ENCODE data around the gene KLHL6. TPM values are rescaled to one million over a fixed set of nuclear protein-coding genes. Genes with fewer than 3 reads are reported as not detected.

KLHL6 gene
- total and polyA plus RNA-seq, 2 of the 8 experiments (the other 6 are each of a cell fraction or from before 2014, with no cell fraction given), result 0.05 TPM; not detected in 1

DNA sequence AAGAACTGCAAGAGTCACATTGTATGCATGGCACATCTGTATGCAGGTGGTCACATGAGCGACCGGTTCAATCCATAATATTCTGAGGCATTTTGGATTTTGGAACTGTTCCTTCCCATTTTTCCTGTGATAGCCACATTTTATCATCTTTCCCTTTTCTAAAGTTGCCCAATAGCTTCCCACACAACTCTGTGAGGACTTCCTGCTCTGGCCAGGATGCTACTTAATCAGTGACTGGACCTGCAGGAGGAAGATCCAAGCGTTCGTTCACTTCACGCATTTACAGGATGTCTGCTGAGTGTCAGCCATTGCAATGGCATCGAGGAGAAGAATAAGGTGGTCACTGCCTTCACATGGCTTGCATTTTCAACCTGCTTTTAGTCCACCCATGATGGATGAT lies 9.8 kb downstream of the KLHL6 start:
- H3K18ac ChIP-seq (ENCODE audit: extremely low read depth, low read length), result no peak overlapping the region
- H3K36me3 ChIP-seq (ENCODE audit: control insufficient read depth in 2 of 4, insufficient read depth in 4 of 4, low read length in 3 of 4), result no peaks in the 10 kb centered on the region
- no peak overlapping the region for H3K9ac ChIP-seq (replicated peaks in 1 of 4; ENCODE audit: extremely low read depth in 1 of 4, low read depth in 3 of 4, low read length in 3 of 4)
- no peaks in the 10 kb centered on the region for H4K20me1 ChIP-seq (replicated peaks in 1 of 2; ENCODE audit: control insufficient read depth in 1 of 2, insufficient read depth in 2 of 2, low read length in 2 of 2)
- ChIA-PET POLR2A (ENCODE audit: partially characterized antibody) (interaction anchor here (0.6 to 1.6 kb wide), 3 partner anchors 46 to 358 kb away, joined by 3 to 4 read pairs (median 3); no protein-coding TSS in a partner anchor), CTCF (ENCODE audit: partially characterized antibody) (no interaction called here)
- no peak overlapping the region for H3K27ac ChIP-seq (ENCODE audit: low read depth, low read length)
- no peaks in the 10 kb centered on the region for H3K79me2 ChIP-seq (ENCODE audit: control insufficient read depth in 1 of 2, insufficient read depth in 2 of 2, low read length in 2 of 2)
- H3K4me2 ChIP-seq (ENCODE audit: insufficient read depth in 1 of 2, low read depth in 2 of 2, low read length in 2 of 2), result no peak overlapping the region
- no peak for FAIRE-seq
- H2AFZ ChIP-seq (ENCODE audit: low read length), result no peak overlapping the region
- H2BK20ac ChIP-seq (ENCODE audit: low read length), result 0 out of 2 replicates have a peak overlapping the region, but pooled peaks have one; percentile 37
- H2BK120ac ChIP-seq (replicated peaks; ENCODE audit: low read depth, low read length), result no peak overlapping the region
- no peaks in the 10 kb centered on the region for H3K27me3 ChIP-seq (replicated peaks in 1 of 4; ENCODE audit: control insufficient read depth in 3 of 4, extremely low read depth in 1 of 4, insufficient read depth in 3 of 4, low read length in 3 of 4)
- no peaks in the 10 kb centered on the region for H3K79me1 ChIP-seq (ENCODE audit: low read depth, low read length)
- no peak overlapping the region for H3K4me3 ChIP-seq (ENCODE audit: extremely low read depth in 1 of 4, insufficient read depth in 2 of 4, low read depth in 3 of 4, low read length in 4 of 4)
- DNase-seq (ENCODE audit: low read depth in 1 of 2, low spot score in 2 of 2), result no peak
- no peak overlapping the region for H2BK5ac ChIP-seq (ENCODE audit: low read depth, low read length)
- H3K4ac ChIP-seq (replicated peaks; ENCODE audit: insufficient read length, low read depth, low read length), result no peak overlapping the region
- peak overlapping the region; percentile 49; the same call in 1 of the 2 replicates for H2BK15ac ChIP-seq (ENCODE audit: low read length)
- H3K4me1 ChIP-seq (replicated peaks in 1 of 4; ENCODE audit: control insufficient read depth in 3 of 4, insufficient read depth in 4 of 4, low read length in 3 of 4), result peaks cover 0 to 13% (median 6%) of the 10 kb centered on the region in 4 experiments; a peak in 6 of 7 replicates
- no peak overlapping the region for H4K91ac ChIP-seq (replicated peaks; ENCODE audit: insufficient read length, low read length)
- 94% methylated on average over 6 of the region's 6 CpGs; no CpG with 5 or more reads in 1 of the 2 experiments for WGBS, 2 experiments (ENCODE audit: extremely low coverage in 1 of 2, insufficient coverage in 1 of 2, insufficient read length in 1 of 2, insufficient replicate concordance in 2 of 2, low coverage in 1 of 2, low lambda C conversion rate in 2 of 2, missing lambda C conversion rate in 1 of 2)
- H2AK5ac ChIP-seq (ENCODE audit: low read depth, low read length), result no peak overlapping the region
- H3K23me2 ChIP-seq (ENCODE audit: low read depth, low read length), result no peaks in the 10 kb centered on the region; the same call in 1 of the 2 replicates
- H3K23ac ChIP-seq (ENCODE audit: insufficient read length), result no peak overlapping the region
- H3K14ac ChIP-seq (ENCODE audit: insufficient read length), result no peak overlapping the region
- no peaks in the 10 kb centered on the region for H3K9me3 ChIP-seq (ENCODE audit: insufficient read depth in 2 of 2, low read depth in 1 of 2, low read length in 1 of 2)
- H4K8ac ChIP-seq (ENCODE audit: extremely low read depth, insufficient read depth, low read length), result no peak overlapping the region
- H2BK12ac ChIP-seq (ENCODE audit: low read depth, low read length), result no peak overlapping the region; the same call in 1 of the 2 replicates
- no peak overlapping the region for H4K5ac ChIP-seq (ENCODE audit: insufficient read length, low read depth, low read length)
- H3K56ac ChIP-seq (replicated peaks; ENCODE audit: insufficient read length, low read depth, low read length), result no peak overlapping the region
- TF ChIP-seq CEBPB (IDR thresholded peaks at IDR 0.05; ENCODE audit: low read depth, low read length) (no peak), SP4 (IDR thresholded peaks at IDR 0.05; ENCODE audit: low read length) (no peak), HDAC2 (IDR thresholded peaks at IDR 0.05; ENCODE audit: borderline replicate concordance in 1 of 2, low read depth in 2 of 2, low read length in 2 of 2) (no peak), SP1 (IDR thresholded peaks at IDR 0.05; ENCODE audit: low read depth, low read length) (no peak), RNF2 (IDR thresholded peaks at IDR 0.05; ENCODE audit: borderline replicate concordance, low read depth, low read length, missing control alignments, poor library complexity, severe bottlenecking) (no peak), NANOG (IDR thresholded peaks at IDR 0.05; ENCODE audit: insufficient read depth, low read depth, low read length, poor library complexity, severe bottlenecking) (no peak), ZNF274 (IDR thresholded peaks at IDR 0.05; ENCODE audit: borderline replicate concordance, extremely low read depth, low read length) (no peak), CREB1 (IDR thresholded peaks at IDR 0.05) (no peak)
- TF ChIP-seq, protein P1, sequence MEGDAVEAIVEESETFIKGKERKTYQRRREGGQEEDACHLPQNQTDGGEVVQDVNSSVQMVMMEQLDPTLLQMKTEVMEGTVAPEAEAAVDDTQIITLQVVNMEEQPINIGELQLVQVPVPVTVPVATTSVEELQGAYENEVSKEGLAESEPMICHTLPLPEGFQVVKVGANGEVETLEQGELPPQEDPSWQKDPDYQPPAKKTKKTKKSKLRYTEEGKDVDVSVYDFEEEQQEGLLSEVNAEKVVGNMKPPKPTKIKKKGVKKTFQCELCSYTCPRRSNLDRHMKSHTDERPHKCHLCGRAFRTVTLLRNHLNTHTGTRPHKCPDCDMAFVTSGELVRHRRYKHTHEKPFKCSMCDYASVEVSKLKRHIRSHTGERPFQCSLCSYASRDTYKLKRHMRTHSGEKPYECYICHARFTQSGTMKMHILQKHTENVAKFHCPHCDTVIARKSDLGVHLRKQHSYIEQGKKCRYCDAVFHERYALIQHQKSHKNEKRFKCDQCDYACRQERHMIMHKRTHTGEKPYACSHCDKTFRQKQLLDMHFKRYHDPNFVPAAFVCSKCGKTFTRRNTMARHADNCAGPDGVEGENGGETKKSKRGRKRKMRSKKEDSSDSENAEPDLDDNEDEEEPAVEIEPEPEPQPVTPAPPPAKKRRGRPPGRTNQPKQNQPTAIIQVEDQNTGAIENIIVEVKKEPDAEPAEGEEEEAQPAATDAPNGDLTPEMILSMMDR (IDR thresholded peaks at IDR 0.05; ENCODE audit: control extremely low read depth in 1 of 3, insufficient read depth in 1 of 3, low read depth in 1 of 3, low read length in 3 of 3), result no peak
